ENCODE data around the gene ADPGK.

- TF ChIP-seq POLR2A (IDR thresholded peaks at IDR 0.05) (no peak), CTCF (IDR thresholded peaks at IDR 0.05) (no peak)
Observed at GRCh38 chr15:72818632-72819031, 35.1 kb upstream of the ADPGK start.
